ENCODE results near the gene IL1RAPL2. TPM values are rescaled to one million over a fixed set of nuclear protein-coding genes. Genes with fewer than 3 reads are reported as not detected.

Gene IL1RAPL2
- total and polyA plus RNA-seq, 2 of the 8 experiments (the other 6 are each of a cell fraction or from before 2014, with no cell fraction given), result 0.20 to 1.3 TPM

DNA sequence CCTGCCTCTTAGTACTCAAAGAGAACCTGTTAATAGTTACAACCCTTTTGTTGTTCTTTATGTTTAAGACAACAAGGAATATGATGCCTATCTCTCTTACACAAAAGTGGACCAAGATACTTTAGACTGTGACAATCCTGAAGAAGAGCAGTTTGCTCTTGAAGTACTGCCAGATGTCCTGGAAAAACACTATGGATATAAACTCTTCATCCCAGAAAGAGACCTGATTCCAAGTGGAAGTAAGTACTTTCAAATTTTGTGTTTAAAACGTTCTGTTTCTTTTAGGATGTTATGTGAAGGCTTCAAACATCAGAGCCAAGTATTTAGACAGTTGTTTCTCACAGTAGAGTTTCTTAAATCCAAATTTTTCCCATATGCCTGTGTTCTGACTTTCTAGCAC, 1189.1 kb downstream of the IL1RAPL2 start:
- FAIRE-seq (no peak), DNase-seq (ENCODE audit: low read depth in 1 of 2, low spot score in 2 of 2) (no peak)
- Histone ChIP-seq H3K79me1 (ENCODE audit: low read depth, low read length) (no peaks in the 10 kb centered on the region), H3K79me2 (ENCODE audit: control insufficient read depth in 1 of 2, insufficient read depth in 2 of 2, low read length in 2 of 2) (no peaks in the 10 kb centered on the region), H2AFZ (ENCODE audit: low read length) (no peak overlapping the region), H2BK15ac (ENCODE audit: low read length) (no peak overlapping the region), H3K27me3 (replicated peaks in 1 of 4; ENCODE audit: control insufficient read depth in 3 of 4, extremely low read depth in 1 of 4, insufficient read depth in 3 of 4, low read length in 3 of 4) (no peaks in the 10 kb centered on the region), H3K23me2 (ENCODE audit: low read depth, low read length) (no peaks in the 10 kb centered on the region), H4K8ac (ENCODE audit: extremely low read depth, insufficient read depth, low read length) (no peak overlapping the region), H2BK20ac (ENCODE audit: low read length) (no peak overlapping the region), H3K14ac (ENCODE audit: insufficient read length) (no peak overlapping the region), H3K23ac (ENCODE audit: insufficient read length) (no peak overlapping the region), H3K36me3 (ENCODE audit: control insufficient read depth in 2 of 4, insufficient read depth in 4 of 4, low read length in 3 of 4) (no peaks in the 10 kb centered on the region), H2BK12ac (ENCODE audit: low read depth, low read length) (no peak overlapping the region), H3K56ac (replicated peaks; ENCODE audit: insufficient read length, low read depth, low read length) (no peak overlapping the region), H2BK5ac (ENCODE audit: low read depth, low read length) (no peak overlapping the region), H3K4me1 (replicated peaks in 1 of 4; ENCODE audit: control insufficient read depth in 3 of 4, insufficient read depth in 4 of 4, low read length in 3 of 4) (no peaks in the 10 kb centered on the region), H2AK5ac (ENCODE audit: low read depth, low read length) (no peak overlapping the region), H3K9me3 (ENCODE audit: insufficient read depth in 2 of 2, low read depth in 1 of 2, low read length in 1 of 2) (no peaks in the 10 kb centered on the region), H4K5ac (ENCODE audit: insufficient read length, low read depth, low read length) (no peak overlapping the region), H3K18ac (ENCODE audit: extremely low read depth, low read length) (no peak overlapping the region), H3K4ac (replicated peaks; ENCODE audit: insufficient read length, low read depth, low read length) (no peak overlapping the region), H4K20me1 (replicated peaks in 1 of 2; ENCODE audit: control insufficient read depth in 1 of 2, insufficient read depth in 2 of 2, low read length in 2 of 2) (no peaks in the 10 kb centered on the region), H4K91ac (replicated peaks; ENCODE audit: insufficient read length, low read length) (no peak overlapping the region), H3K4me3 (ENCODE audit: extremely low read depth in 1 of 4, insufficient read depth in 2 of 4, low read depth in 3 of 4, low read length in 4 of 4) (no peak overlapping the region), H2BK120ac (replicated peaks; ENCODE audit: low read depth, low read length) (no peak overlapping the region), H3K4me2 (ENCODE audit: insufficient read depth in 1 of 2, low read depth in 2 of 2, low read length in 2 of 2) (no peak overlapping the region), H3K27ac (ENCODE audit: low read depth, low read length) (no peak overlapping the region), H3K9ac (replicated peaks in 1 of 4; ENCODE audit: extremely low read depth in 1 of 4, low read depth in 3 of 4, low read length in 3 of 4) (no peak overlapping the region)
- ChIA-PET CTCF (ENCODE audit: partially characterized antibody) (no interaction called here), POLR2A (ENCODE audit: partially characterized antibody) (no interaction called here)
- 70% methylated on average over 1 of the region's 1 CpG; no CpG with 5 or more reads in 1 of the 2 experiments for WGBS, 2 experiments (ENCODE audit: extremely low coverage in 1 of 2, insufficient coverage in 1 of 2, insufficient read length in 1 of 2, insufficient replicate concordance in 2 of 2, low coverage in 1 of 2, low lambda C conversion rate in 2 of 2, missing lambda C conversion rate in 1 of 2)
- TF ChIP-seq SAP30 (IDR thresholded peaks at IDR 0.05; ENCODE audit: insufficient read depth, insufficient replicate concordance, low read length) (no peak), GTF2F1 (IDR thresholded peaks at IDR 0.05; ENCODE audit: borderline replicate concordance, low read depth, low read length) (no peak), CHD2 (IDR thresholded peaks at IDR 0.05; ENCODE audit: low read length) (no peak), CREB1 (IDR thresholded peaks at IDR 0.05) (no peak), ZNF274 (IDR thresholded peaks at IDR 0.05; ENCODE audit: borderline replicate concordance, extremely low read depth, low read length) (no peak), PHF8 (conservative IDR thresholded peaks at IDR 0.05; ENCODE audit: low read depth, low read length) (no peak), NANOG (IDR thresholded peaks at IDR 0.05; ENCODE audit: insufficient read depth, low read depth, low read length, poor library complexity, severe bottlenecking) (no peak), SP2 (IDR thresholded peaks at IDR 0.05; ENCODE audit: low read length) (no peak), TAF7 (optimal IDR thresholded peaks at IDR 0.05; ENCODE audit: borderline replicate concordance, low read depth, low read length) (no peak), ASH2L (IDR thresholded peaks at IDR 0.05; ENCODE audit: low read length) (no peak), EP300 (IDR thresholded peaks at IDR 0.05; ENCODE audit: borderline replicate concordance in 1 of 2, low read depth in 2 of 2, low read length in 2 of 2) (no peak), SP4 (IDR thresholded peaks at IDR 0.05; ENCODE audit: low read length) (no peak)
- TF ChIP-seq, protein P1, sequence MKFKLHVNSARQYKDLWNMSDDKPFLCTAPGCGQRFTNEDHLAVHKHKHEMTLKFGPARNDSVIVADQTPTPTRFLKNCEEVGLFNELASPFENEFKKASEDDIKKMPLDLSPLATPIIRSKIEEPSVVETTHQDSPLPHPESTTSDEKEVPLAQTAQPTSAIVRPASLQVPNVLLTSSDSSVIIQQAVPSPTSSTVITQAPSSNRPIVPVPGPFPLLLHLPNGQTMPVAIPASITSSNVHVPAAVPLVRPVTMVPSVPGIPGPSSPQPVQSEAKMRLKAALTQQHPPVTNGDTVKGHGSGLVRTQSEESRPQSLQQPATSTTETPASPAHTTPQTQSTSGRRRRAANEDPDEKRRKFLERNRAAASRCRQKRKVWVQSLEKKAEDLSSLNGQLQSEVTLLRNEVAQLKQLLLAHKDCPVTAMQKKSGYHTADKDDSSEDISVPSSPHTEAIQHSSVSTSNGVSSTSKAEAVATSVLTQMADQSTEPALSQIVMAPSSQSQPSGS (IDR thresholded peaks at IDR 0.05; ENCODE audit: low read length), result no peak

Data from H1 (cell line).